Activated CD4-positive, CD25-positive, alpha-beta regulatory T cell (primary cell): ENCODE results near the gene AP2S1.
"Not testable (repeated sequence)": the region's sequence is repeated elsewhere in the genome, so short reads cannot be mapped to it uniquely, and the experiment has no call there.

Experiments used
- DNase-seq, 4 experiments: peaks; one replicate each; lab custom pipeline; 2025; lab: John Stamatoyannopoulos, UW

AP2S1 gene

GRCh38 chr19:46804432-46804831 is 46.2 kb downstream of the AP2S1 start:
- not testable (repeated sequence) for DNase-seq

GRCh38 chr19:46803555-46803954 is 47.1 kb downstream of the AP2S1 start:
- no peak for DNase-seq

- no peak for DNase-seq
Observed at GRCh38 chr19:46802152-46802551, 48.5 kb downstream of the AP2S1 start.

- no peak for DNase-seq
Observed at GRCh38 chr19:46798713-46799112, 51.9 kb downstream of the AP2S1 start.

- no peak for DNase-seq
Observed at GRCh38 chr19:46797881-46798280, 52.8 kb downstream of the AP2S1 start.

- no peak for DNase-seq
Observed at GRCh38 chr19:46791944-46792343, 58.7 kb downstream of the AP2S1 start.

GRCh38 chr19:46789371-46789770 is 61.3 kb downstream of the AP2S1 start:
- DNase-seq = no peak

- DNase-seq = no peak
Observed at GRCh38 chr19:46788968-46789338, 61.7 kb downstream of the AP2S1 start.

GRCh38 chr19:46788262-46788967 is 62.2 kb downstream of the AP2S1 start, which contains the start of gene SLC1A5:
TSS of gene SLC1A5 (minus strand) at chr19:46788594. CDS start at chr19:46787965, 629 bp downstream.
- DNase-seq = peak; percentile 93 to 99 (median 96)
